HPDE6-E6E7 (cell line): ENCODE measurements around the gene WDR91.
"Not testable (repeated sequence)": the region's sequence is repeated elsewhere in the genome, so short reads cannot be mapped to it uniquely, and the experiment has no call there.

Source experiments
- DNase-seq: peaks from one replicate; pipeline ENCODE4 v3.0.0; 2011; ENCODE audit warnings: missing footprints; ENCODE audit errors: extremely low spot score

Gene WDR91

GRCh38 chr7:135179321-135179925 is 31.9 kb downstream of the WDR91 start:
- DNase-seq: no peak

GRCh38 chr7:135178364-135178763 is 33.0 kb downstream of the WDR91 start:
- no peak for DNase-seq

DNA sequence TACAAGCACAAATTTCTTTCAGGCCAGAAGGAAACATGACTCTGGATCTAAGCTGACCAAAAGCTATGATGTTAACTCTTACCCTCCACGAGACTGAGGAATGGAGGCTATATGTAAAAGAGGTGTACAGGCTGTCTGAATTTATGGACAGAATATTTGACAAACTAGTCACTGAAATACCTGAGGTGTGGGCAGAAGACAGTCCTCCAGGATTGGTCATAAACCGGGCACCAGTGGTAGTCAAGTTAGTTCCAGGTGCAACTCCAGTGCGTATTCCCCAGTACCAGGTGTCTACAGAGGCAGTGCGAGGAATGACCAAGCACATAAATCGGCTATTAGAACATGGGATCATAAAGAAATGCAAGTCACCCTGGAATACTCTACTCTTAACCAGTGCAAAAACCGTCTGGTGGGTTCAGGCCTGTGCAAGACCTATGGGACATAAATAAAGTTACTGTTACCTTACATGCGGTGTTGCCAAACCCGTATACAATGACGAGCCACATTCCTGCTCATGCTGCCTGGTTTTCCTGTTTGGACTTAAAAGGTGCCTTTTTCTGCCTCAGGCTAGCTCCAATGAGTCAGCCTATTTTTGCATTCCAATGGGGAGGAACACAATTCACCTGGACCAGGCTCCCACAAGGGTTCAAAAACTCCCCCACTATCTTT is 34.2 kb downstream of the WDR91 start:
- peak; percentile 76 for DNase-seq

DNA sequence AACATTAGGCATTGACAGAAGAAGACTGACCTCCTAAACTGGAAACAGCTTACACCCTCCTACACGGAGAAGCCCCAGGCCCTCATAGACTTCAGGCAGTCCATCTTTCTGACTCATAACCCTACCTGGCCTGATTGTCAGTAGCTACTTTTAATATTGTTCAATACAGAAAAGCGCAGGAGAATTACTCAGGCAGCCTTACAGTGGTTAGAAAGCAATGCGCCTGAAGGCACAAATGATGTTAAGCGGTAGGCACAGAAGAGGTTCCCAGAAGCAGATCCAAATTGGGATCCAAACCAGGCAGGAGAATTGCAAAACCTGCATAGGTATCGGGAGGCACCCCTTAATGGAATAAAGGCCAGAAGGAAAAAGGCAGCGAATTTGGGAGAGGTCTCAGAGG is 35.4 kb downstream of the WDR91 start:
- no peak for DNase-seq

DNA sequence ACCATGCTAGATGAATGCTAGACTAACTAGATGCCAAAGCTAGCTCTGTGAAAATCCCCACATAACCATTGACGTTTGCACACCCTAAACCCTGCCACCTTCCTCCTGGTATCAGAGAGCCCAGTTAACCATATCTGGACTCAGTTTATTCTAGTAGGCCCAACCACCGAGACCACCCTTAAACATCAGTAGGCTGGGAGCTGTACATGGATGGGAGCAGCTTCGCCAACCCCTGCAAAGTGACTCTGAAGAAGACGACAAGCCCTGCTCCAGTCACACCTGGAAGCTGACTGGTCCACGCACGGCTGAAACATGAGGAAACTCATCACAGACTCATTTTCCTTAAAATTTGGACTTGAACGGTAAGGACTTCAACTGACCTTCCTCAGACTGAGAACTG is 36.4 kb downstream of the WDR91 start:
- no peak for DNase-seq

GRCh38 chr7:135173916-135174315 is 37.4 kb downstream of the WDR91 start:
- not testable (repeated sequence) for DNase-seq

GRCh38 chr7:135171581-135172291 is 39.6 kb downstream of the WDR91 start:
- not testable (repeated sequence) for DNase-seq

- DNase-seq: not testable (repeated sequence)
Measured at GRCh38 chr7:135170998-135171481, 40.3 kb downstream of the WDR91 start.

DNA sequence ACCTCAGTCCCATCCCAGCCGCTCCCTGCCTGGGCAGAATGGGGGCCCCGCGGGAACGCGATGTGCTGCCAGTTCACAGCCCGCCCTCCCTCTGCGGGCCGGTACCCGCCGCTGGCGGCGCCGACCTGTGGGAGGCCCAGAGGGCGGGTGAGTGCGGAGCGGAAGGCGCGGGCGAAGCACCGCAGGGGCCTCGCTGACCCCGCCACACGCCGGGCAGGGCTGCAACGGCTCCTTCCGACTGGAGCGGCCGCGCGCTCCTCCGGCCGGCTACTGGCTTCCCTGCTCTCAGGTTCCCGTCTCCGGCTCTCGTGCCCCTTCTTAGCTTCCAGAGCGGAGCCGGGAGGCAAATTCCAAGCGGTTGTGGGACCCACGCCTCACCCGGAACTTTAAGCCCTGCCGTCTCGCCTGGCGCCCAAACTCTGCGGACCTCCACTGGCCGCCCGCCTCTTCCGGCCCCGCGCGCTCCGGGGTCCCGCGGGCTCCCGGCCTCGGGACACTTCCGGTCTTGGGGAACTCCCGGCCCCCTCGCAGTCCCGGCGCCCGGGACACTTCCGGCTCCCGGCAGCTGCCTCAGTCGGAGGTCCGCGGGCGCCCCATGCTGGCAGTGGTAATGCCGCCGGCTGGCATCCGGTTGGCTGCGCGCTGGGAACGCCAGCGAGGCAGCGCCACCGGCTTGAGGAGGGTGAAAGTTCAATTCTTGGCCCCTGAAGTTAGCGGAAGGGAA is 40.9 kb downstream of the WDR91 start, which contains the start of gene CYREN:
Gene CYREN, minus strand, starts transcription at position 434 of the 724 bp plus-strand sequence. CDS start 1,785 bp downstream, outside the sequence.
- DNase-seq: peak; percentile 76

- DNase-seq: no peak
Measured at GRCh38 chr7:135169964-135170273, 41.4 kb downstream of the WDR91 start.

DNA sequence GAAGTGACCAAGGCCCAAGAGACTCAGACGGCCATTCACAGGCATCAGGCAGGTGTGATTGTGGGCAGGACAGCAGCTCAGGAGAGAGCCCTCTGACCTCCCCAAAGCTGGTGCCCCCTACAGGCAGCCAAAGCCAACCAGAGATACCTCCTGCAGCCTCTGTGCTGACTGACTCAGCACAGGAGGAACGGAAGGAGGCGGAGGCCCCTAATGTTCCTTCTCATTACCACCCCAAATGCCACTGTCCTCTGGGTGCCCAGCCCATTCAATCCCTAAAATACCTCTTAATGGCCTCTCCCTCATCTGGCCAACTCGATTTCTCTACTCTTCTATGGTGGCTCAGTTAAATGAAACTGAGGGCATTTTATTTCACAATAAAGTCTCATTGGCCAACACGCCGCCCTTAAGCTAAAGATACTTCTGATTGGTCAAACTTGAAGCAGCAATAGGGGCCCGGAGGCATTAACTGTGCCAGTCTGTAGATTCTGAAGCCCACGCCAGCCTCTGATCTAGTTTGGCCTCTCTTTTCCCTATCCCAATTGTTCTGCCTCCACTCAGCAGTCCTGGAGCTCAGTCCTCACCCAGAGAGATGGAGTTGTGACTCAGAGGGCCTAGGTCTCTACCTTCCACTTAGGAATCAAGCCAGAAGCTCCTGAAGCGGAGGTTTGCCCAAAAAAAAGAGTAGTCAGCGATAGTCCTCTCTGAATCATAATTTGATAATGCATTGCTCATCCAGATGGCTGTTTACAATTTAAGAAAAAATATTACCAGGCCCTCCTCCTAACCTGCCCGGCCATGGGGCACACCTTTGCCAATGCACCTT is 42.0 kb downstream of the WDR91 start:
- peak; percentile 60 for DNase-seq

DNA sequence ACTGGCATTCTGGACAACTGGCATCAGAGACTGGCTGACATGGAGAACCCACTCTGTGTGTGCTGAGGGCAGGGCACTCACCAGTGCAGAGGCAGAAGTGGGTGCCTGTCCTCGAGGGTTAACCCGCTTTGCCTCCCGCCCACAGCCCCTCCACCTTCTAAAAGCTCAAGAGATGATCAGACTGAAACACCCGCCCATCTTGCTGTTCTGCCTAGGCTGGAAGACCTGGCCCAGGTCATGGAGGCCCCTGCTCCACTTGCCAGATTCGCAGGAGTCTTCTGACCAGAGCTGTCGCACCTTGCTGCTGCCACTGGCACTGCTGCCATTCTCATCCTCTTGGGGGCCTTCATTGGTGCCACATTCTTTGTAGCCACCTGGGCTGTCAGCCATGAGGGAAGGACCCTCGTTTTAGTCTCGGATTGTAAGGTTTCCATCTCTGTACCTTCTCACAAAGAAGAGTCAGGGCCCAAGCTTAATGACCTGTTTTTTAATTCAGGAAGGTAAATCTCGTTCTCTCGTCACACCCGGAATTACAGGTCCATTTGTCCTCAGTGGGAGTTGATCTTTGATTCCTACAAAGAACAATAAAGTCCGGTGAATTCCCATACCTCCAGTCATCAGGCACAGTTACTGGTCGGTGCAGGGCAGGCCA is 42.7 kb downstream of the WDR91 start:
- DNase-seq: no peak

- DNase-seq: no peak
Measured at GRCh38 chr7:135168001-135168400, 43.3 kb downstream of the WDR91 start.

GRCh38 chr7:135167365-135167917 is 43.9 kb downstream of the WDR91 start:
- no peak for DNase-seq

DNA sequence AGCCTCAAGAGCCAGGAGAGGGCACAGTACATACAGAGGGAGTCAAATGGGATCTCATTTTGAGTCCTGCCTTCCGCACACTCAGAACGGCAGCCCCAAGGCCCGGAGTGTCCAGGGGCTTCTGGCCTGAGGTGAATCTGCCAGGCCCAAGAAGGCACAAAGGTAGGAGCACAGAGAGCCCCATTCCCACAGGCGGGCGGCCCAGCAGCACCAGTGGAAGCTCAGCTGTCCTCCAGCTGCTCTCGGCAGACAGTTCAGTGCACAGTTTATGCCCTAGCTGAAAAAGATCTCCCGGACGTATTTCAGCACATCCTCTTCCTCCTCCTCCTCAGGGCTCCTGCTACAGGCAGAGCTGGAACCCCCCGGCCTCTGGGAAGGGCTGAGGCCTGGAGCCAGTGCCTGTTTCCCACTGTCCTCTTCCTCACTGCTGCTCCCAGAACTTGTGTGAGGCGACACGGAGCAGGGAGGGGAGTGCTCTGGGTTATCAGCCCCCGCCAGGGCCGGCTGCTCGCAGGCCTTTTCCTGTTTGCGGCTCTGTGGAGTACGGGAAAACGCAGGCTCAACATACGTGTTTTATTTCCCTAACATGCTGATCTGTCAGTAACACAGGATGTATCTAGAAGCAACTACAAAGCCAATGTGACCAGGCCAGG is 44.9 kb downstream of the WDR91 start:
- no peak for DNase-seq

- no peak for DNase-seq
Measured at GRCh38 chr7:135165862-135166261, 45.5 kb downstream of the WDR91 start.

DNA sequence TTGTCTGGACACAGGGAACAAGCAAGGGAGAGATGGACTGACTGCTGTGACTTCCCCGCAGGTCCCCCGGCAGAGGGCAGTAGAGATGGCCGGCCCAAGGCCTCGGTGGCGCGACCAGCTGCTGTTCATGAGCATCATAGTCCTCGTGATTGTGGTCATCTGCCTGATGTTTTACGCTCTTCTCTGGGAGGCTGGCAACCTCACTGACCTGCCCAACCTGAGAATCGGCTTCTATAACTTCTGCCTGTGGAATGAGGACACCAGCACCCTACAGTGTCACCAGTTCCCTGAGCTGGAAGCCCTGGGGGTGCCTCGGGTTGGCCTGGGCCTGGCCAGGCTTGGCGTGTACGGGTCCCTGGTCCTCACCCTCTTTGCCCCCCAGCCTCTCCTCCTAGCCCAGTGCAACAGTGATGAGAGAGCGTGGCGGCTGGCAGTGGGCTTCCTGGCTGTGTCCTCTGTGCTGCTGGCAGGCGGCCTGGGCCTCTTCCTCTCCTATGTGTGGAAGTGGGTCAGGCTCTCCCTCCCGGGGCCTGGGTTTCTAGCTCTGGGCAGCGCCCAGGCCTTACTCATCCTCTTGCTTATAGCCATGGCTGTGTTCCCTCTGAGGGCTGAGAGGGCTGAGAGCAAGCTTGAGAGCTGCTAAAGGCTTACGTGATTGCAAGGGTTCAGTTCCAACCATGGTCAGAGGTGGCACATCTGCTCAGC is 46.8 kb downstream of the WDR91 start:
- no peak for DNase-seq

DNA sequence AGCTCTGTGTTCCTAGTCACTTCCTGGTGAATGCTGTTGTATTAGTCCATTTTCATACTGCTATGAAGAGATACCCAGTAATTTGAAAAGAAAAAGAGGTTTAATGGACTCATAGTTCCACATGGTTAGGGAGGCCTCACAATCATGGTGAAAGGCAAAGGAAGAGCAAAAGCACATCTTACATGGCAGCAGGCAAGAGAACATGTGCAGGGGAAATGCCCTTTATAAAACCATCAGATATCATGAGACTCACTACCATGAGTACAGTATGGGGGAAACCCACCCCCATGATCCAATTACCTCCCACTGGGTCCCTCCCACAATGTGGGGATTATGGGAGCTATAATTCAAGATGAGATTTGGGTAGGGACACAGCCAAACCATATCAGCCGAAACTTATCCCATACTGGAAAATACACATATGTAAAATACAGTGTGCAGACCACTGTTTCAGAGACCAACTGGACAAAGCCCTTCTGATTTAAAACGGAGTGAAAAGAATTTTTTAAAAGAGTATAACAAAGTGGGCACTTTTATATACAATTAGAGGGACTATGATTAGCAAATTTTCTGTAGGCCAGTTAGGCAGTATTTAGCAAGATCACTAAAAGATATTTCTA is 48.8 kb downstream of the WDR91 start:
- DNase-seq: no peak

GRCh38 chr7:135161669-135162068 is 49.7 kb downstream of the WDR91 start:
- DNase-seq: no peak
